MM.1S (cell line): ENCODE results near the gene ARMC8.

Experiments
- DNase-seq: peaks from one replicate; pipeline ENCODE4 v3.0.0-alpha.2; 2015
- H2AFZ ChIP-seq: fragments of 300-600 bp; sonication (generic); 2 replicates; pipeline ENCODE4 v1.6.0; 2016; ENCODE audit warnings: antibody characterized with exemption, low read length
- H3F3A ChIP-seq: fragments of 300-600 bp; sonication (generic); 2 replicates; pipeline ENCODE4 v1.6.1; 2016; ENCODE audit warnings: mild to moderate bottlenecking, antibody characterized with exemption, low read length, moderate library complexity, mixed read lengths; ENCODE audit not compliant: insufficient read depth
- H3K27ac ChIP-seq: fragments of 300-600 bp; sonication (generic); 2 replicates; pipeline ENCODE4 v1.5.1; 2016; ENCODE audit warnings: mild to moderate bottlenecking, low read length
- H3K27me3 ChIP-seq: fragments of 300-600 bp; sonication (generic); replicated peaks from 2 replicates; pipeline ENCODE4 v1.6.0; 2016; ENCODE audit warnings: low read length; ENCODE audit not compliant: insufficient read depth
- H3K36me3 ChIP-seq: fragments of 300-600 bp; sonication (generic); replicated peaks from 2 replicates; pipeline ENCODE4 v1.6.1; 2016; ENCODE audit warnings: mild to moderate bottlenecking, low read length, mixed read lengths; ENCODE audit not compliant: insufficient read depth
- H3K4me1 ChIP-seq: fragments of 300-600 bp; sonication (generic); 2 replicates; pipeline ENCODE4 v1.6.1; 2016; ENCODE audit warnings: low read length, mixed read lengths
- H3K4me2 ChIP-seq: fragments of 300-600 bp; sonication (generic); 2 replicates; pipeline ENCODE4 v1.6.0; 2016; ENCODE audit warnings: low read depth, low read length
- H3K4me3 ChIP-seq: fragments of 300-600 bp; sonication (generic); 2 replicates; pipeline ENCODE4 v1.5.1; 2016; ENCODE audit warnings: low read length, mixed read lengths
- H3K79me2 ChIP-seq: fragments of 300-600 bp; sonication (generic); 2 replicates; pipeline ENCODE4 v1.6.1; 2016; ENCODE audit warnings: mixed run types, low read length, mixed read lengths
- H3K9ac ChIP-seq: fragments of 300-600 bp; sonication (generic); 2 replicates; pipeline ENCODE4 v1.6.1; 2016; ENCODE audit warnings: low read length, mixed read lengths
- H3K9me2 ChIP-seq: fragments of 300-600 bp; sonication (generic); replicated peaks from 2 replicates; pipeline ENCODE4 v1.6.1; 2016; ENCODE audit warnings: mild to moderate bottlenecking, low read length, mixed read lengths; ENCODE audit not compliant: insufficient read depth
- H3K9me3 ChIP-seq: fragments of 300-600 bp; sonication (generic); replicated peaks from 2 replicates; pipeline ENCODE4 v1.6.1; 2016; ENCODE audit warnings: mild to moderate bottlenecking, low read length, mixed read lengths; ENCODE audit not compliant: insufficient read depth
- H4K20me1 ChIP-seq: fragments of 300-600 bp; sonication (generic); 2 replicates; pipeline ENCODE4 v1.6.1; 2016; ENCODE audit warnings: mild to moderate bottlenecking, low read length, moderate library complexity, mixed read lengths; ENCODE audit not compliant: insufficient read depth
- CTCF ChIP-seq: fragments of 300-600 bp; sonication (generic); IDR thresholded peaks from 2 replicates; pipeline ENCODE4 v1.5.1; 2016; ENCODE audit warnings: antibody characterized with exemption, low read length, mixed read lengths
- EZH2 ChIP-seq: fragments of 300-600 bp; sonication (generic); optimal IDR thresholded peaks from 2 replicates; pipeline ENCODE3; 2017; ENCODE audit warnings: low read depth, mild to moderate bottlenecking, antibody characterized with exemption, low read length, mixed read lengths
- EZH2phosphoT487 ChIP-seq: fragments of 300-600 bp; sonication (generic); IDR thresholded peaks from 2 replicates; pipeline ENCODE4 v1.6.1; 2018; ENCODE audit warnings: antibody characterized with exemption, low read length

Gene ARMC8

GRCh38 chr3:138284079-138284478, 97.0 kb downstream of the ARMC8 start:
- H4K20me1 ChIP-seq = no peaks in the 10 kb centered on the region
- H3K9me2 ChIP-seq = no peaks in the 10 kb centered on the region
- H3K9ac ChIP-seq = no peak overlapping the region
- H3K27ac ChIP-seq = no peak overlapping the region
- no peaks in the 10 kb centered on the region for H3K36me3 ChIP-seq
- no peaks in the 10 kb centered on the region for H3K79me2 ChIP-seq
- no peak overlapping the region for H2AFZ ChIP-seq
- no peaks in the 10 kb centered on the region for H3K9me3 ChIP-seq
- H3K27me3 ChIP-seq = no peaks in the 10 kb centered on the region
- no peaks in the 10 kb centered on the region for H3F3A ChIP-seq
- H3K4me2 ChIP-seq = no peak overlapping the region
- no peak overlapping the region for H3K4me3 ChIP-seq
- TF ChIP-seq EZH2 = no peak
- no peak for TF ChIP-seq CTCF
- TF ChIP-seq EZH2phosphoT487 = no peak
- H3K4me1 ChIP-seq = no peaks in the 10 kb centered on the region
- no peak for DNase-seq

- TF ChIP-seq EZH2phosphoT487 (no peak), EZH2 (no peak), CTCF (0 out of 2 replicates have a peak, but pooled peaks have one; percentile 7)
- H3K79me2 ChIP-seq = no peaks in the 10 kb centered on the region
- H3K4me2 ChIP-seq = no peak overlapping the region
- H3K36me3 ChIP-seq = no peaks in the 10 kb centered on the region
- no peaks in the 10 kb centered on the region for H3K4me1 ChIP-seq
- no peak for DNase-seq
- H3K9me2 ChIP-seq = no peaks in the 10 kb centered on the region
- H3F3A ChIP-seq = no peaks in the 10 kb centered on the region
- H3K27me3 ChIP-seq = no peaks in the 10 kb centered on the region
- H3K27ac ChIP-seq = no peak overlapping the region
- no peaks in the 10 kb centered on the region for H3K9me3 ChIP-seq
- no peak overlapping the region for H2AFZ ChIP-seq
- H3K9ac ChIP-seq = no peak overlapping the region
- H4K20me1 ChIP-seq = no peaks in the 10 kb centered on the region
- H3K4me3 ChIP-seq = no peak overlapping the region
Measured at GRCh38 chr3:138284957-138285477, 97.9 kb downstream of the ARMC8 start.

DNA sequence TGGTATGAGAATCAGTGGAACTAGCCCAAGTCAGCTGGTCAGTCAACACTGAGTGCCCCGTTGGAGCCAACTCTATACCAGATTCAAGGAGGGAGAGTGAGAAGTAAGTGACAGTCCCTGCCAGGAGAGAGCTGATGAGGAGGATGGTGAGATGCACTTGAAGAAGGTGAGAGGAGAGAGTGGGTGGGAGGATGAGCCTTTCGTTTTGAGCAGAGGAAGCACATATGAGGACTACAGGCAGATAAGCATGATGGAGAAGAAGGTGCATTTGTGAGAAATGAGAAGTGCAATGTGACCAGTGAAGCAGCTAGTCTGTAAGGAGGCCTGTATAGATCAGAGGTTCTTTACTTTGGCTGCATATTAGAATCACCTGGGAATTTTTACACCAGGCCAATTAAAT, 102.2 kb downstream of the ARMC8 start:
- no peaks in the 10 kb centered on the region for H3F3A ChIP-seq
- no peaks in the 10 kb centered on the region for H3K4me1 ChIP-seq
- no peaks in the 10 kb centered on the region for H3K9me3 ChIP-seq
- no peak overlapping the region for H3K4me2 ChIP-seq
- no peaks in the 10 kb centered on the region for H3K36me3 ChIP-seq
- no peak overlapping the region for H2AFZ ChIP-seq
- H3K27me3 ChIP-seq = no peaks in the 10 kb centered on the region
- no peak for DNase-seq
- H3K9ac ChIP-seq = no peak overlapping the region
- no peaks in the 10 kb centered on the region for H3K9me2 ChIP-seq
- TF ChIP-seq CTCF (no peak), EZH2phosphoT487 (no peak), EZH2 (no peak)
- no peak overlapping the region for H3K27ac ChIP-seq
- no peaks in the 10 kb centered on the region for H4K20me1 ChIP-seq
- no peak overlapping the region for H3K4me3 ChIP-seq
- H3K79me2 ChIP-seq = no peaks in the 10 kb centered on the region
